ENCODE data around the gene AP3D1. TPM values are rescaled to one million over a fixed set of nuclear protein-coding genes. Genes with fewer than 3 reads are reported as not detected.

AP3D1 gene
- total and polyA plus RNA-seq, 9 of the 15 experiments (the other 6 are each of a cell fraction or from before 2014, with no cell fraction given): 1.2 to 86.1 (median 35.9) TPM

DNA sequence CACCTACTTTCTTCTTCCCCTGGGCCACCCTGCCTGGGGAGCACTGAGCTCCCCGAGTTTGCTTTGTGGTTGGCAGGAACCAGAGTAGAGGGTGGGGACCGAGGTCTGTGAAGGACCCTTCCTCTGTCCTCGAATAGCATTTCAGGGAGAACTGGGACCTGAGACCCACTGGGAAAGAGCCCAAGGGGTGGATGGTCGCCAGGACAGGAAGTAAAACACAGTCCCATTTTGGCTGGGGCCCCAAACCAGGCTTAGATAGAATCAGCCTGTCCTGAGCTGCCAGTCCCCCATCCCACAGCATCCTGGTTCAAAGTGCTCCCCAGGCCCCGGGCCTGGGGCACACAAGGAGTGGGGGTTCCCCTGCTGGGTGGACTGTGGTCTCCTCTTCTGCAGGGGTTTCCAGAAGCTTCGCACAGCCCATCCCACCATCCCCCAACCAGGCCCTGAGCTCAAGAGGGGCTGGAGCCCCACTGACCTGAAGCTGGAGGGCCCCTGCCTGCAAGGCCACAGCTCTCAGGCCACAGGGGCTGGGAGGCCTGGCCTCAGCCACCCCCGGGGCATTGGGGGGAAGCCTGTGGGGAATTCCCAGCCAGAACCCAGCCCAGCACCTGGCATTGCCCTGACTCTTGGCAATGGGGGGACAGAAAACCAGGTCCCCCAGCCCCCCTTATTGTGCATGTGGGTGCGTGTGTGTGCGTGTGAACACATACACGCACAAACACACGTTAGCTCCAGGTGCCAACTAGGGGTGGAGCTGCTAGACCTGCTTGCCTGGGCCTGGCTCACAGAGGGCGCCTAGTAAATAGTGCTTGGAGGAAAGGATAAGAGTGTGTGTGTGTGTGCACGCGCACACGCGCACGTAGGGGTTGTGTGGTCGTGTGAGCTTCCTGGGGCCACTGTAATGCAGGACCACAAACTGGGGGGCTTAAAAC, 99.3 kb downstream of the AP3D1 start (continued):
- TF ChIP-seq, protein P1, sequence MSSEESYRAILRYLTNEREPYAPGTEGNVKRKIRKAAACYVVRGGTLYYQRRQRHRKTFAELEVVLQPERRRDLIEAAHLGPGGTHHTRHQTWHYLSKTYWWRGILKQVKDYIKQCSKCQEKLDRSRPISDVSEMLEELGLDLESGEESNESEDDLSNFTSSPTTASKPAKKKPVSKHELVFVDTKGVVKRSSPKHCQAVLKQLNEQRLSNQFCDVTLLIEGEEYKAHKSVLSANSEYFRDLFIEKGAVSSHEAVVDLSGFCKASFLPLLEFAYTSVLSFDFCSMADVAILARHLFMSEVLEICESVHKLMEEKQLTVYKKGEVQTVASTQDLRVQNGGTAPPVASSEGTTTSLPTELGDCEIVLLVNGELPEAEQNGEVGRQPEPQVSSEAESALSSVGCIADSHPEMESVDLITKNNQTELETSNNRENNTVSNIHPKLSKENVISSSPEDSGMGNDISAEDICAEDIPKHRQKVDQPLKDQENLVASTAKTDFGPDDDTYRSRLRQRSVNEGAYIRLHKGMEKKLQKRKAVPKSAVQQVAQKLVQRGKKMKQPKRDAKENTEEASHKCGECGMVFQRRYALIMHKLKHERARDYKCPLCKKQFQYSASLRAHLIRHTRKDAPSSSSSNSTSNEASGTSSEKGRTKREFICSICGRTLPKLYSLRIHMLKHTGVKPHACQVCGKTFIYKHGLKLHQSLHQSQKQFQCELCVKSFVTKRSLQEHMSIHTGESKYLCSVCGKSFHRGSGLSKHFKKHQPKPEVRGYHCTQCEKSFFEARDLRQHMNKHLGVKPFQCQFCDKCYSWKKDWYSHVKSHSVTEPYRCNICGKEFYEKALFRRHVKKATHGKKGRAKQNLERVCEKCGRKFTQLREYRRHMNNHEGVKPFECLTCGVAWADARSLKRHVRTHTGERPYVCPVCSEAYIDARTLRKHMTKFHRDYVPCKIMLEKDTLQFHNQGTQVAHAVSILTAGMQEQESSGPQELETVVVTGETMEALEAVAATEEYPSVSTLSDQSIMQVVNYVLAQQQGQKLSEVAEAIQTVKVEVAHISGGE (CRISPR knock-in tag; IDR thresholded peaks at IDR 0.05): 0 out of 6 replicates have a peak, but pooled peaks of 1 of the 3 experiments have one; percentile 24
- peak; percentile 32; the same call in 1 of the 2 replicates for TF ChIP-seq ELF4 (CRISPR knock-in tag; IDR thresholded peaks at IDR 0.05)
- TF ChIP-seq, protein P2, sequence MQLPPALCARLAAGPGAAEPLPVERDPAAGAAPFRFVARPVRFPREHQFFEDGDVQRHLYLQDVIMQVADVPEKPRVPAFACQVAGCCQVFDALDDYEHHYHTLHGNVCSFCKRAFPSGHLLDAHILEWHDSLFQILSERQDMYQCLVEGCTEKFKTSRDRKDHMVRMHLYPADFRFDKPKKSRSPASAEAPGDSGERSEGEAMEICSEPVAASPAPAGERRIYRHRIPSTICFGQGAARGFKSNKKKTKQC (CRISPR knock-in tag; IDR thresholded peaks at IDR 0.05): no peak
